Measurements from ENCODE around the gene PEPD. TPM values are rescaled to one million over a fixed set of nuclear protein-coding genes. Genes with fewer than 3 reads are reported as not detected.

The PEPD gene
- polyA plus RNA-seq, 3 donors = 61.5 to 218 (median 171) TPM

DNA sequence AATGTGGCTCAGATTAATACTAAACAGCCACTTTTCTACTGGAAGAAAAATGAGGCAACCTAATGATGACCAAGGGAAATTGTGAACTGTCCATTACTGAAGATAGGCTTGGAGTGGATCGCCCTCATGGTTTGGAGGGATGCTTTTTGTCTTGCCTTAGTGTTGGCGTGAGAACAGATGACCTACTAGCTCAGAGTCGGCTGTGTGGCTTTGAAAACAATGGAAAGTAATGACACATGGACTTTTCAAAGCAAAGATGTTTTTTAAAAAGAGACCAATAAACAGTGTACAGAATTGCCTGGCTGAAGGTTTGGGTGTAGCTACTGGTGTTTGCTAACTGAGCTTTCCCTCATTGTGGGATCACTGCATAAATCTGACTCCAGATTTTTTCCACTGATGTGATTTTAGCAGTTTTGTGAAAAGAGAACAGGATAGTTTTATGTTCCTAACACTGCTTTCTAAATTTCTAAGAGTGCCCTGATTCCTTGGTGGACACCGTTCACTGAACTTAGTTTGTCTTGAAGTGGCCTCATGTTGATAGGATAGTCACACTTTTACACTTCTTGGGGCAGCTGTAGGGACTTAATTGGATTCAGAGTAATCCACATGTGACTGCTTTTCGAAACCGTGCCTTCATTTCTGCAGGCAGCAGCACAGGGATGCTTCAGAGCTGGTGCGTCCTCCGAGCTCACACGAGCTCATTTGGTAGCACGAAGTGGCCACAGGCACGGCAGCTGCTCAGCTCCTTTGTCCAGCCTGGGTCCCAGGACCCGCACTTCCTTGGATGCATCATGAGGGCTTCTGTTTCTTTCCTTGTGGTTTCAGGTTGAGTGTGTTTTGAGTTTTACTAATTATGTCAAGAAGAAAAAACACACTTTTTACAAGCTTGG is 143.8 kb downstream of the PEPD start:
- Mint-ChIP-seq H3K4me1 (peaks cover 71% of the 10 kb centered on the region), H3K27ac (peak overlapping the region in 4 of 7 donors; percentile 15 to 42 (median 38)), H3K36me3 (peaks cover 39 to 42% of the 10 kb centered on the region in 2 donors), H3K4me3 (no peak overlapping the region), H3K27me3 (ENCODE audit: low read depth in 3 of 3) (peaks cover 0 to 1% (median 0%) of the 10 kb centered on the region in 3 donors), H3K9me3 (no peaks in the 10 kb centered on the region)
- H4K20me1 ChIP-seq (ENCODE audit: insufficient read depth, low read length) = peaks cover 88% of the 10 kb centered on the region
- H3K4me1 ChIP-seq (ENCODE audit: control insufficient read depth in 1 of 2, insufficient read depth in 2 of 2, low read length in 2 of 2) = peaks cover 37 to 46% of the 10 kb centered on the region in 2 donors
- TF ChIP-seq, protein P1, sequence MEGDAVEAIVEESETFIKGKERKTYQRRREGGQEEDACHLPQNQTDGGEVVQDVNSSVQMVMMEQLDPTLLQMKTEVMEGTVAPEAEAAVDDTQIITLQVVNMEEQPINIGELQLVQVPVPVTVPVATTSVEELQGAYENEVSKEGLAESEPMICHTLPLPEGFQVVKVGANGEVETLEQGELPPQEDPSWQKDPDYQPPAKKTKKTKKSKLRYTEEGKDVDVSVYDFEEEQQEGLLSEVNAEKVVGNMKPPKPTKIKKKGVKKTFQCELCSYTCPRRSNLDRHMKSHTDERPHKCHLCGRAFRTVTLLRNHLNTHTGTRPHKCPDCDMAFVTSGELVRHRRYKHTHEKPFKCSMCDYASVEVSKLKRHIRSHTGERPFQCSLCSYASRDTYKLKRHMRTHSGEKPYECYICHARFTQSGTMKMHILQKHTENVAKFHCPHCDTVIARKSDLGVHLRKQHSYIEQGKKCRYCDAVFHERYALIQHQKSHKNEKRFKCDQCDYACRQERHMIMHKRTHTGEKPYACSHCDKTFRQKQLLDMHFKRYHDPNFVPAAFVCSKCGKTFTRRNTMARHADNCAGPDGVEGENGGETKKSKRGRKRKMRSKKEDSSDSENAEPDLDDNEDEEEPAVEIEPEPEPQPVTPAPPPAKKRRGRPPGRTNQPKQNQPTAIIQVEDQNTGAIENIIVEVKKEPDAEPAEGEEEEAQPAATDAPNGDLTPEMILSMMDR (IDR thresholded peaks at IDR 0.05) = no peak
- no peaks in the 10 kb centered on the region for H3K9me3 ChIP-seq (replicated peaks in 1 of 2; ENCODE audit: control insufficient read depth in 1 of 2, insufficient read depth in 1 of 2, low read length in 2 of 2)
- H3K9ac ChIP-seq (ENCODE audit: insufficient read depth, low read length, poor library complexity, severe bottlenecking) = no peak overlapping the region
- H3K4me2 ChIP-seq (replicated peaks; ENCODE audit: extremely low read depth, low read length, poor library complexity, severe bottlenecking) = no peak overlapping the region
- DNase-seq = no peak
- no peak overlapping the region for H2AFZ ChIP-seq (ENCODE audit: insufficient read depth, low read depth, low read length, poor library complexity, severe bottlenecking)
- H3K4me3 ChIP-seq (replicated peaks in 1 of 3; ENCODE audit: low read depth in 2 of 3, low read length in 3 of 3) = no peak overlapping the region
- no peaks in the 10 kb centered on the region for H3K27me3 ChIP-seq (ENCODE audit: control insufficient read depth in 2 of 2, insufficient read depth in 2 of 2, low read length in 2 of 2)
- WGBS (ENCODE audit: insufficient coverage) = 96% methylated on average over 10 of the region's 12 CpGs
- H3K27ac ChIP-seq (ENCODE audit: low read depth in 1 of 2, low read length in 2 of 2) = peak overlapping the region in 1 of 2 donors; percentile 90
- peaks cover 8 to 43% of the 10 kb centered on the region in 2 donors for H3K36me3 ChIP-seq (replicated peaks in 1 of 2; ENCODE audit: control insufficient read depth in 1 of 2, insufficient read depth in 2 of 2, low read length in 2 of 2)
- peaks cover 89% of the 10 kb centered on the region for H3K79me2 ChIP-seq (ENCODE audit: insufficient read depth, low read length)
- intact Hi-C loops (cut with micrococcal nuclease) = loop anchor here in 1 of 2 donors (2.0 to 10.0 kb wide), 2 partner anchors 75 to 683 kb away; partner anchors contain the start of genes CEBPA and NUDT19

DNA sequence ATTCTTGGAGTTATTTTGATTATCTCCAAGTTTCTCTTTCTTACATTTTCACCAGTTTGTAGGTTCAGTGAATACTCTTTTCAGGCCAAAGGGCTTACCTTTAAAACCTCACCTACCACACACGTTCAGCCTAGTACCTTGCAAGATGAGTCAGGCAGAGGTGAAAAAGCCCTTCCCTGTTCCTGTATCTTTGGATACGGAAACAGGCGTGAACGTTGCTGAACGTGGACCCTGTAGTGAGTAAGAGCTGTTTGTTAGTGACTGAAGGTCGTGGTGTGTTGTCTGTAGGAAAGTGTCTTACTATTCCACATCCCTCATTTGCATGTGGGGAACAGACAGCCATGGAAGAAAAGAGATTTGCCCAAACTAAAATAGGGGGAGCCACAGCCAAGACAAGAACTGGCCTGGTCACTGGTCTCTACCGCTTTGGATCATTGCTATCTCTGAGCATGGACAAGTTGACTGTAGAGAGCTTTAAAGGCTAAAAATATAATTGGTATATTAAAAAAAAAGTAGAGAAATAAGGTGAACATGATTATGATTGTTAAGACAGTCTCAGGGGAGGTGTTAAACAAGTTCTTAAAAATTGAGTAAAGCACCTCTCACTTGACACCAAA is 144.5 kb downstream of the PEPD start:
- Histone ChIP-seq H3K36me3 (replicated peaks in 1 of 2; ENCODE audit: control insufficient read depth in 1 of 2, insufficient read depth in 2 of 2, low read length in 2 of 2) (peaks cover 8 to 40% of the 10 kb centered on the region in 2 donors), H3K9ac (ENCODE audit: insufficient read depth, low read length, poor library complexity, severe bottlenecking) (no peak overlapping the region), H3K79me2 (ENCODE audit: insufficient read depth, low read length) (peaks cover 81% of the 10 kb centered on the region), H4K20me1 (ENCODE audit: insufficient read depth, low read length) (peaks cover 80% of the 10 kb centered on the region), H3K9me3 (replicated peaks in 1 of 2; ENCODE audit: control insufficient read depth in 1 of 2, insufficient read depth in 1 of 2, low read length in 2 of 2) (no peaks in the 10 kb centered on the region), H3K27me3 (ENCODE audit: control insufficient read depth in 2 of 2, insufficient read depth in 2 of 2, low read length in 2 of 2) (no peaks in the 10 kb centered on the region), H3K27ac (ENCODE audit: low read depth in 1 of 2, low read length in 2 of 2) (peak overlapping the region in 1 of 2 donors; percentile 90), H3K4me1 (ENCODE audit: control insufficient read depth in 1 of 2, insufficient read depth in 2 of 2, low read length in 2 of 2) (peaks cover 40 to 49% of the 10 kb centered on the region in 2 donors), H3K4me3 (replicated peaks in 1 of 3; ENCODE audit: low read depth in 2 of 3, low read length in 3 of 3) (no peak overlapping the region), H3K4me2 (replicated peaks; ENCODE audit: extremely low read depth, low read length, poor library complexity, severe bottlenecking) (no peak overlapping the region), H2AFZ (ENCODE audit: insufficient read depth, low read depth, low read length, poor library complexity, severe bottlenecking) (no peak overlapping the region)
- Mint-ChIP-seq H3K4me1 (peaks cover 71% of the 10 kb centered on the region), H3K27me3 (ENCODE audit: low read depth in 3 of 3) (peaks cover 0 to 1% (median 0%) of the 10 kb centered on the region in 3 donors), H3K9me3 (peaks cover 0 to 2% (median 0%) of the 10 kb centered on the region in 7 donors), H3K27ac (peak overlapping the region; percentile 7 to 54 (median 42)), H3K4me3 (no peak overlapping the region), H3K36me3 (peaks cover 38 to 39% of the 10 kb centered on the region in 2 donors)
- intact Hi-C loops (cut with micrococcal nuclease) = loop anchor here in 1 of 2 donors (2.0 to 10.0 kb wide), 2 partner anchors 74 to 682 kb away; partner anchors contain the start of genes CEBPA and NUDT19
- no peak for DNase-seq
- no CpG with 5 or more reads among the region's 7 CpGs for WGBS (ENCODE audit: insufficient coverage)
- TF ChIP-seq, protein P1 (IDR thresholded peaks at IDR 0.05) = no peak
